ENCODE measurements around the gene SEC16A.

Gene SEC16A

GRCh38 chr9:136509549-136509948, 26.7 kb upstream of the SEC16A start:
- TF ChIP-seq FOXM1 (IDR thresholded peaks at IDR 0.05; ENCODE audit: borderline replicate concordance): no peak
- no peak for TF ChIP-seq NFRKB (IDR thresholded peaks at IDR 0.05)
- TF ChIP-seq LEF1 (IDR thresholded peaks at IDR 0.05; ENCODE audit: borderline replicate concordance): no peak
- no peak for TF ChIP-seq BHLHE40 (IDR thresholded peaks at IDR 0.05; ENCODE audit: borderline replicate concordance)
- no peak for TF ChIP-seq PKNOX1 (IDR thresholded peaks at IDR 0.05)
- TF ChIP-seq L3MBTL2 (conservative IDR thresholded peaks at IDR 0.05): no peak
- no peak for TF ChIP-seq FOXK2 (IDR thresholded peaks at IDR 0.05)
- no peak for TF ChIP-seq FOXA1 (IDR thresholded peaks at IDR 0.05)
- TF ChIP-seq ARNT (IDR thresholded peaks at IDR 0.05): no peak
- no peak for TF ChIP-seq SP1 (IDR thresholded peaks at IDR 0.05)
- TF ChIP-seq CTBP1 (IDR thresholded peaks at IDR 0.05; ENCODE audit: borderline replicate concordance): no peak
- TF ChIP-seq HDGF (IDR thresholded peaks at IDR 0.05; ENCODE audit: borderline replicate concordance): no peak
- no peak for TF ChIP-seq ZNF384 (IDR thresholded peaks at IDR 0.05)
- no peak for TF ChIP-seq ELF4 (IDR thresholded peaks at IDR 0.05)
- TF ChIP-seq TARDBP (IDR thresholded peaks at IDR 0.05): no peak
- TF ChIP-seq SUZ12 (IDR thresholded peaks at IDR 0.05): no peak
- DNase-seq (ENCODE audit: extremely low spot score): no peak
- POLR2A ChIA-PET: no interaction called here
- CTCF ChIA-PET: no interaction called here

GRCh38 chr9:136508729-136509500, 26.1 kb upstream of the SEC16A start:
- TF ChIP-seq FOXA1 (IDR thresholded peaks at IDR 0.05) (no peak), HDGF (IDR thresholded peaks at IDR 0.05; ENCODE audit: borderline replicate concordance) (no peak), SUZ12 (IDR thresholded peaks at IDR 0.05) (no peak), ARNT (IDR thresholded peaks at IDR 0.05) (no peak), BHLHE40 (IDR thresholded peaks at IDR 0.05; ENCODE audit: borderline replicate concordance) (no peak), NFRKB (IDR thresholded peaks at IDR 0.05) (no peak), ELF4 (IDR thresholded peaks at IDR 0.05) (no peak), L3MBTL2 (conservative IDR thresholded peaks at IDR 0.05) (no peak), TARDBP (IDR thresholded peaks at IDR 0.05) (no peak), CTBP1 (IDR thresholded peaks at IDR 0.05; ENCODE audit: borderline replicate concordance) (no peak), SP1 (IDR thresholded peaks at IDR 0.05) (no peak), FOXK2 (IDR thresholded peaks at IDR 0.05) (no peak), ZNF384 (IDR thresholded peaks at IDR 0.05) (no peak), PKNOX1 (IDR thresholded peaks at IDR 0.05) (no peak), LEF1 (IDR thresholded peaks at IDR 0.05; ENCODE audit: borderline replicate concordance) (no peak), FOXM1 (IDR thresholded peaks at IDR 0.05; ENCODE audit: borderline replicate concordance) (no peak)
- no peak for DNase-seq (ENCODE audit: extremely low spot score)
- ChIA-PET POLR2A (no interaction called here), CTCF (no interaction called here)

GRCh38 chr9:136507992-136508375, 25.1 kb upstream of the SEC16A start:
- no peak for DNase-seq (ENCODE audit: extremely low spot score)
- ChIA-PET CTCF (no interaction called here), POLR2A (no interaction called here)
- TF ChIP-seq ARNT (IDR thresholded peaks at IDR 0.05) (no peak), FOXM1 (IDR thresholded peaks at IDR 0.05; ENCODE audit: borderline replicate concordance) (no peak), HDGF (IDR thresholded peaks at IDR 0.05; ENCODE audit: borderline replicate concordance) (no peak)

- DNase-seq (ENCODE audit: extremely low spot score): no peak
- CTCF ChIA-PET: no interaction called here
- POLR2A ChIA-PET: no interaction called here
- TF ChIP-seq PKNOX1 (IDR thresholded peaks at IDR 0.05) (no peak), SUZ12 (IDR thresholded peaks at IDR 0.05) (no peak), ZNF384 (IDR thresholded peaks at IDR 0.05) (no peak), NFRKB (IDR thresholded peaks at IDR 0.05) (no peak), FOXK2 (IDR thresholded peaks at IDR 0.05) (no peak), HDGF (IDR thresholded peaks at IDR 0.05; ENCODE audit: borderline replicate concordance) (no peak), LEF1 (IDR thresholded peaks at IDR 0.05; ENCODE audit: borderline replicate concordance) (no peak)
Observed at GRCh38 chr9:136507221-136507991, 24.6 kb upstream of the SEC16A start.

GRCh38 chr9:136506425-136506824, 23.6 kb upstream of the SEC16A start:
- DNase-seq (ENCODE audit: extremely low spot score): no peak
- TF ChIP-seq CTBP1 (IDR thresholded peaks at IDR 0.05; ENCODE audit: borderline replicate concordance): no peak
- CTCF ChIA-PET: no interaction called here
- POLR2A ChIA-PET: no interaction called here

All from HEK293T (cell line).